DMS114 treated with DMSO at 0.1 percent for 48 hours (cell line): ENCODE results near the gene ATP1A3.

Experiments used
- DNase-seq: peaks from one replicate; lab custom pipeline; 2025; ENCODE audit not compliant: unreplicated experiment; lab: John Stamatoyannopoulos, UW

The ATP1A3 gene

GRCh38 chr19:41987141-41987860, 6.7 kb downstream of the ATP1A3 start:
- DNase-seq = no peak

GRCh38 chr19:41984961-41985360, 9.1 kb downstream of the ATP1A3 start:
- DNase-seq = no peak

GRCh38 chr19:41981724-41982123, 12.3 kb downstream of the ATP1A3 start:
- DNase-seq = no peak

GRCh38 chr19:41978470-41978869, 15.6 kb downstream of the ATP1A3 start:
- no peak for DNase-seq

GRCh38 chr19:41977916-41978315, 16.1 kb downstream of the ATP1A3 start:
- DNase-seq = no peak

GRCh38 chr19:41974652-41975051, 19.4 kb downstream of the ATP1A3 start:
- no peak for DNase-seq

- no peak for DNase-seq
Observed at GRCh38 chr19:41971363-41971762, 22.7 kb downstream of the ATP1A3 start.

GRCh38 chr19:41969772-41970458, 24.1 kb downstream of the ATP1A3 start:
- DNase-seq = no peak

- no peak for DNase-seq
Observed at GRCh38 chr19:41968751-41969595, 25.1 kb downstream of the ATP1A3 start.

- no peak for DNase-seq
Observed at GRCh38 chr19:41967054-41967783, 26.8 kb downstream of the ATP1A3 start.

- DNase-seq = no peak
Observed at GRCh38 chr19:41965106-41965505, 28.9 kb downstream of the ATP1A3 start.

- no peak for DNase-seq
Observed at GRCh38 chr19:41960973-41961372, 33.1 kb downstream of the ATP1A3 start.

- peak; percentile 97 for DNase-seq
Observed at GRCh38 chr19:41959056-41960053, 34.7 kb downstream of the ATP1A3 start, which contains the start of gene RABAC1. TSS of gene RABAC1 (minus strand) at chr19:41959321. CDS start at chr19:41959292, 29 bp downstream.

- DNase-seq = peak; percentile 70
Observed at GRCh38 chr19:41958367-41959055, 35.5 kb downstream of the ATP1A3 start.

- DNase-seq = peak; percentile 88
Observed at GRCh38 chr19:41957838-41958366, 36.1 kb downstream of the ATP1A3 start.

- no peak for DNase-seq
Observed at GRCh38 chr19:41957161-41957837, 36.7 kb downstream of the ATP1A3 start.

- no peak for DNase-seq
Observed at GRCh38 chr19:41956621-41957020, 37.4 kb downstream of the ATP1A3 start.

- DNase-seq = no peak
Observed at GRCh38 chr19:41955521-41955920, 38.5 kb downstream of the ATP1A3 start.
